Ascending aorta (tissue), 2 donors: ENCODE results near the gene RPS15. TPM values are rescaled to one million over a fixed set of nuclear protein-coding genes. Genes with fewer than 3 reads are reported as not detected.

Experiments
- DNase-seq, 2 donors: peaks; one replicate each; pipeline ENCODE4 v3.0.0-alpha.2; 2019; ENCODE audit warnings: low spot score in 2 of 2
- H3K27ac ChIP-seq, 2 donors: fragments of 200-600 bp; sonication (generic); one replicate each; pipeline ENCODE4 v1.5.1; 2016 to 2017; ENCODE audit warnings: mild to moderate bottlenecking in 1 of 2
- H3K27me3 ChIP-seq: fragments of 200-600 bp; sonication (generic); one replicate; pipeline ENCODE4 v1.5.1; 2017
- H3K36me3 ChIP-seq, 2 donors: fragments of 200-600 bp; sonication (generic); one replicate each; pipeline ENCODE4 v1.5.1; 2016
- H3K4me1 ChIP-seq, 2 donors: fragments of 200-600 bp; sonication (generic); one replicate each; pipeline ENCODE4 v1.5.1; 2016 to 2017; ENCODE audit warnings: mild to moderate bottlenecking in 1 of 2
- H3K4me3 ChIP-seq, 2 donors: fragments of 200-600 bp; sonication (generic); one replicate each; pipeline ENCODE4 v1.5.1; 2016 to 2017; ENCODE audit warnings: mild to moderate bottlenecking in 1 of 2
- H3K9me3 ChIP-seq, 2 donors: fragments of 200-600 bp; sonication (generic); one replicate each; pipeline ENCODE4 v1.5.1; 2016
- CTCF ChIP-seq, 3 experiments: fragments of 200-600 bp in 2 of 3; fragments of 450-650 bp in 1 of 3; sonication (generic) in 2 of 3; IDR thresholded peaks; one replicate each; pipeline ENCODE4 v1.5.1; 2016 to 2019; ENCODE audit warnings: antibody characterized with exemption in 3 of 3, mild to moderate bottlenecking in 1 of 3, moderate library complexity in 1 of 3
- intact Hi-C: fragments of 100-400 bp; cut with DNase I; formaldehyde crosslinking; loops from one replicate; pipeline ENCODE4 v1.15.1; 2023
- total RNA-seq: library from RNA; depleted of rRNA; stranded (reverse); fragments of >200 nt; gene quantifications from one replicate; pipeline ENCODE4 v1.1.0, GENCODE V29; 2016

RPS15 gene
- total RNA-seq, 1 donor from 2014 or later = 3,111 TPM

GRCh38 chr19:1471010-1471514 lies 32.9 kb downstream of the RPS15 start:
- no peak overlapping the region for H3K27ac ChIP-seq
- peaks cover 63% of the 10 kb centered on the region for H3K27me3 ChIP-seq
- TF ChIP-seq CTCF (IDR thresholded peaks at IDR 0.05) = no peak
- peaks cover 37 to 41% of the 10 kb centered on the region in 2 donors for H3K4me1 ChIP-seq
- DNase-seq = no peak
- H3K4me3 ChIP-seq = peak overlapping the region; percentile 23 to 63
- intact Hi-C loops = no loop called here
- peaks cover 6 to 17% of the 10 kb centered on the region in 2 donors for H3K36me3 ChIP-seq
- no peaks in the 10 kb centered on the region for H3K9me3 ChIP-seq

- peaks cover 57% of the 10 kb centered on the region for H3K27me3 ChIP-seq
- H3K36me3 ChIP-seq = peaks cover 6 to 23% of the 10 kb centered on the region in 2 donors
- intact Hi-C loops = no loop called here
- H3K27ac ChIP-seq = no peak overlapping the region
- peak overlapping the region; percentile 23 to 63 for H3K4me3 ChIP-seq
- peaks cover 37 to 41% of the 10 kb centered on the region in 2 donors for H3K4me1 ChIP-seq
- TF ChIP-seq CTCF (IDR thresholded peaks at IDR 0.05) = no peak
- no peak for DNase-seq
- H3K9me3 ChIP-seq = no peaks in the 10 kb centered on the region
Observed at GRCh38 chr19:1471515-1472160, 33.4 kb downstream of the RPS15 start.

- no peak for TF ChIP-seq CTCF (IDR thresholded peaks at IDR 0.05)
- no peak overlapping the region for H3K4me3 ChIP-seq
- peaks cover 6 to 24% of the 10 kb centered on the region in 2 donors for H3K36me3 ChIP-seq
- H3K9me3 ChIP-seq = no peaks in the 10 kb centered on the region
- no peak for DNase-seq
- H3K4me1 ChIP-seq = peaks cover 34 to 38% of the 10 kb centered on the region in 2 donors
- intact Hi-C loops = no loop called here
- peaks cover 49% of the 10 kb centered on the region for H3K27me3 ChIP-seq
- H3K27ac ChIP-seq = no peak overlapping the region
Observed at GRCh38 chr19:1472231-1473084, 34.3 kb downstream of the RPS15 start.

GRCh38 chr19:1473085-1473851 lies 35.1 kb downstream of the RPS15 start:
- no peak for DNase-seq
- Histone ChIP-seq H3K27ac (no peak overlapping the region), H3K4me3 (no peak overlapping the region), H3K36me3 (peaks cover 6 to 24% of the 10 kb centered on the region in 2 donors), H3K4me1 (peaks cover 27 to 35% of the 10 kb centered on the region in 2 donors), H3K27me3 (peaks cover 41% of the 10 kb centered on the region), H3K9me3 (no peaks in the 10 kb centered on the region)
- intact Hi-C loops = no loop called here
- TF ChIP-seq CTCF (IDR thresholded peaks at IDR 0.05) = no peak

- peaks cover 38% of the 10 kb centered on the region for H3K27me3 ChIP-seq
- no peak overlapping the region for H3K27ac ChIP-seq
- peaks cover 6 to 24% of the 10 kb centered on the region in 2 donors for H3K36me3 ChIP-seq
- no peak overlapping the region for H3K4me3 ChIP-seq
- no peak for TF ChIP-seq CTCF (IDR thresholded peaks at IDR 0.05)
- intact Hi-C loops = no loop called here
- DNase-seq = no peak
- peaks cover 21 to 32% of the 10 kb centered on the region in 2 donors for H3K4me1 ChIP-seq
- no peaks in the 10 kb centered on the region for H3K9me3 ChIP-seq
Observed at GRCh38 chr19:1474011-1474764, 36.0 kb downstream of the RPS15 start.
